ENCODE data around the gene S100A16.

- TF ChIP-seq CTCF (optimal IDR thresholded peaks at IDR 0.05 in 1 of 3, IDR thresholded peaks at IDR 0.05 in 1 of 3, conservative IDR thresholded peaks at IDR 0.05 in 1 of 3; ENCODE audit: extremely low read depth in 1 of 3, insufficient read depth in 2 of 3, low read length in 3 of 3) (no peak), EZH2 (IDR thresholded peaks at IDR 0.05; ENCODE audit: low read length) (no peak)
These were observed 15.7 kb downstream of the S100A16 start for GRCh38 chr1:153597206-153597605.

Measured in keratinocyte (primary cell).